Thoracic aorta (tissue), 2 donors: ENCODE data around the gene STUM. TPM values are rescaled to one million over a fixed set of nuclear protein-coding genes. Genes with fewer than 3 reads are reported as not detected.

Experiments
- ATAC-seq: fragments of 150-250 bp; one replicate; pipeline ENCODE4 v1.8.0; 2017; ENCODE audit warnings: low read depth; ENCODE audit not compliant: insufficient number of reproducible peaks, low FRiP score
- DNase-seq: peaks from one replicate; pipeline ENCODE4 v3.0.0-alpha.2; 2020; ENCODE audit warnings: low spot score
- H3K27ac ChIP-seq, 2 donors: fragments of 200-600 bp; sonication (generic); 1 replicate in 1 of 2; 2 replicates in 1 of 2; pipeline ENCODE4 v1.5.1; 2016; ENCODE audit warnings: mild to moderate bottlenecking in 2 of 2, moderate library complexity in 2 of 2
- H3K27me3 ChIP-seq: fragments of 200-600 bp; sonication (generic); replicated peaks from 2 replicates; pipeline ENCODE4 v1.6.0; 2016; ENCODE audit warnings: mild to moderate bottlenecking; ENCODE audit not compliant: insufficient read depth
- H3K36me3 ChIP-seq: fragments of 200-600 bp; sonication (generic); one replicate; pipeline ENCODE4 v1.5.1; 2016
- H3K4me1 ChIP-seq, 2 donors: fragments of 200-600 bp; sonication (generic); 1 replicate in 1 of 2; 2 replicates in 1 of 2; pipeline versions ENCODE4 v1.5.1 to v1.6.0; 2016; ENCODE audit warnings: low read depth in 2 of 2, mild to moderate bottlenecking in 1 of 2; ENCODE audit not compliant: control insufficient read depth in 1 of 2
- H3K4me3 ChIP-seq: fragments of 200-600 bp; sonication (generic); 2 replicates; pipeline ENCODE4 v1.5.1; 2016; ENCODE audit warnings: mild to moderate bottlenecking
- H3K9me3 ChIP-seq: fragments of 200-600 bp; sonication (generic); 2 replicates; pipeline ENCODE4 v1.5.1; 2016
- total RNA-seq, 2 donors: library from RNA; depleted of rRNA; stranded (reverse); fragments of >200 nt; gene quantifications; one replicate each; pipeline versions ENCODE4 v1.1.0 to v1.2.3, GENCODE V29; 2016
- TF ChIP-seq, protein P1 (sequence below): fragments of 200-600 bp; sonication (generic); IDR thresholded peaks from one replicate; pipeline ENCODE4 v1.5.1; 2019; ENCODE audit warnings: antibody characterized with exemption

STUM gene
- total RNA-seq, 2 donors from 2014 or later = 0.41 to 1.6 TPM

DNA sequence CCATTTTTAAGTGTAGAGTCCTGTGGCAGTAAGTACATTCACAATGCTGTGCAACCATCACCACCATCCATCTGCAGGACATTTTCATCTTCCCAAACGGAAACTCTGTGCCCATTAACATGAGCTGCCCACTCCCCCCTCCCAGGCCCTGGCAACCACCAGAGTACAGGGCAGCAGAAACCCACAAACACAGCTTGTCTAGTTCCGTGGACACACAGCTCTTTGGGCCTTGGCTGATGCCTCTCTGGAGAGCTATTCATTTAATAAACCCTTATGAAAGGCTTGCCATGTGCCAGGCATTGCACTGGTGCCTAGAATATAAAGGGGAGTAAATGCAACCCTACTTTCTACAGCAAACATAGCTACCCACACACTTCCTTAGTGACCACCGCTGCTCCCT, 28.0 kb downstream of the STUM start:
- no peak overlapping the region for H3K4me3 ChIP-seq

DNA sequence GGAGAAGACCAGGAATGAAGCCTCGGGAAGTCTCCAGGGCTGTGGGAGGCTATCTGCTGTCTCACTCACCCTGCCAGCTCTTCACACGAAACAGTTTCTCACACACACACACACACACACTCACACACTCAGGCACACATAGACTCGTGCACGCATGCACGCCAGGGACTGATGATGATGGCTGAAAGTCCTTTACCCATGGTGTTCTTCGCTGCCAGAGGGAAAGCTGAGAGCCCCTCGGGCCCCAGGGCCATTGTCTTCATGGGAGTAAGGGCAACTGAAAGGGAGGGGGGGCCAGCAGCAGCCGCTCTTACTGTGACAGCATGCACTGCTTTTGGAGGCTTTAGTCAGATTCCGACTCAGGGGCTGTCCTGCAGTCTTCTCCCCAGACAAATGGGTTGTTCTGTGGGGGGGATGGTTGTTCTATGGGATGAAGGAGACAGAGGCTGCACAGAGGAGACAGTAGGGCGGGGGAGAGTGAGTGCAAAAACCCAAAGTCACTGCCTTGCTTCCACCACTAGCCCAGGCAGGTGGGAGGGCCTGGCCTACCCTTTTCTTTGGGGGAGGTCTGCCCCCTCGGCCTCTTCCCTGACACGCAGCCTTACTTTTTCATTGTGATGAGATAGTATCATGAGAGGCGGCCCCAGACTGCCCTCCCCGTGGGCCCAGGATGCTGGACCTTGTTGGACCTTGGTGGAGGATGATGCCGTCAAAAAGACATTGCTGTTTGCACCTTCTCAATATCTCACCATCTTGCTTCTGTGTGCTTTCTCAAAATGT, 29.0 kb downstream of the STUM start:
- H3K4me3 ChIP-seq = no peak overlapping the region
- DNase-seq = no peak

More for the DNA sequence above, 28.0 kb downstream of the STUM start:
- Histone ChIP-seq H3K27me3 (no peaks in the 10 kb centered on the region), H3K9me3 (no peaks in the 10 kb centered on the region), H3K27ac (no peak overlapping the region), H3K36me3 (no peaks in the 10 kb centered on the region), H3K4me1 (no peaks in the 10 kb centered on the region)
- TF ChIP-seq, protein P1, sequence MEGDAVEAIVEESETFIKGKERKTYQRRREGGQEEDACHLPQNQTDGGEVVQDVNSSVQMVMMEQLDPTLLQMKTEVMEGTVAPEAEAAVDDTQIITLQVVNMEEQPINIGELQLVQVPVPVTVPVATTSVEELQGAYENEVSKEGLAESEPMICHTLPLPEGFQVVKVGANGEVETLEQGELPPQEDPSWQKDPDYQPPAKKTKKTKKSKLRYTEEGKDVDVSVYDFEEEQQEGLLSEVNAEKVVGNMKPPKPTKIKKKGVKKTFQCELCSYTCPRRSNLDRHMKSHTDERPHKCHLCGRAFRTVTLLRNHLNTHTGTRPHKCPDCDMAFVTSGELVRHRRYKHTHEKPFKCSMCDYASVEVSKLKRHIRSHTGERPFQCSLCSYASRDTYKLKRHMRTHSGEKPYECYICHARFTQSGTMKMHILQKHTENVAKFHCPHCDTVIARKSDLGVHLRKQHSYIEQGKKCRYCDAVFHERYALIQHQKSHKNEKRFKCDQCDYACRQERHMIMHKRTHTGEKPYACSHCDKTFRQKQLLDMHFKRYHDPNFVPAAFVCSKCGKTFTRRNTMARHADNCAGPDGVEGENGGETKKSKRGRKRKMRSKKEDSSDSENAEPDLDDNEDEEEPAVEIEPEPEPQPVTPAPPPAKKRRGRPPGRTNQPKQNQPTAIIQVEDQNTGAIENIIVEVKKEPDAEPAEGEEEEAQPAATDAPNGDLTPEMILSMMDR = no peak
- ATAC-seq (no peak), DNase-seq (no peak)

DNA sequence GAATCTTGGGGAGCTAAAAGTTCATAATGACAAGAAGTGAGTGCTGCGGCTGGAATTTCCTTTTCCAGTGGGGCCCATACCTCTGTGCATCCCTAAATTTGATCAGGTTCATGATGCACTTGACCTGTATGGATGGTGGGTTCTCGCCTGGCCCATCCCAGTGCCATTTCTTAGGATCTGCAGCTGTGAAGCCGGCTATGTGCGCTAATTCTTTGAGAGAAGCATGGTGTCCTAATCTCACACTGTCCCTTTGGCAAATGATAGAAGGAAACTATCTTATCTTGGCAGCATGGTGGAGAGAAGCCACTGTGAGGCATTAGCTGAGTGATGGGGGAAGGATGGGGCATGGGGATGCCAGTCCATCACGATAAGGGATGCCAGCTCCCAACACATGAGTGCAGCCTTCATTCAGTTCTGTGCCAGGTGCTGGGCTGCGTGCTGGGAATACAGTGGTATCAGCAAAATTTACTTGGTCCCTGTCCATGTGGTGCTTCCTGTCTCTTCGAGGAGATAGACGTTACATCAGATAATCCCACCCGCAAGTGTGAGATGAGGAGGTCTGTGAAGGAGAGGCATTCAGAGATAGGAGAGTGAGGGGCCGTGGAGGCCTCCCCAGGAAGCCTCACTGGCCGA, 30.5 kb downstream of the STUM start:
- no peaks in the 10 kb centered on the region for H3K27me3 ChIP-seq
- H3K4me3 ChIP-seq = no peak overlapping the region
- no peaks in the 10 kb centered on the region for H3K9me3 ChIP-seq
- TF ChIP-seq, protein P1 = no peak
- H3K27ac ChIP-seq = no peak overlapping the region
- DNase-seq (no peak), ATAC-seq (no peak)
- H3K36me3 ChIP-seq = no peaks in the 10 kb centered on the region
- H3K4me1 ChIP-seq = no peaks in the 10 kb centered on the region

More for the DNA sequence above, 29.0 kb downstream of the STUM start:
- Histone ChIP-seq H3K36me3 (no peaks in the 10 kb centered on the region), H3K27me3 (no peaks in the 10 kb centered on the region), H3K4me1 (no peaks in the 10 kb centered on the region), H3K9me3 (no peaks in the 10 kb centered on the region), H3K27ac (no peak overlapping the region)
- no peak for ATAC-seq
- TF ChIP-seq, protein P1 = no peak

GRCh38 chr1:226579781-226580323, 31.3 kb downstream of the STUM start:
- DNase-seq (no peak), ATAC-seq (no peak)
- Histone ChIP-seq H3K36me3 (no peaks in the 10 kb centered on the region), H3K27ac (no peak overlapping the region), H3K4me1 (no peaks in the 10 kb centered on the region), H3K9me3 (no peaks in the 10 kb centered on the region), H3K27me3 (no peaks in the 10 kb centered on the region), H3K4me3 (no peak overlapping the region)
- TF ChIP-seq, protein P1 = no peak

GRCh38 chr1:226580625-226581270, 32.2 kb downstream of the STUM start:
- Histone ChIP-seq H3K36me3 (no peaks in the 10 kb centered on the region), H3K27ac (no peak overlapping the region)
- no peak for DNase-seq

More at GRCh38 chr1:226580625-226581270, 32.2 kb downstream of the STUM start:
- no peak for ATAC-seq
- no peaks in the 10 kb centered on the region for H3K9me3 ChIP-seq
- H3K27me3 ChIP-seq = no peaks in the 10 kb centered on the region
- no peak overlapping the region for H3K4me3 ChIP-seq
- H3K4me1 ChIP-seq = no peaks in the 10 kb centered on the region
- TF ChIP-seq, protein P1 = no peak
